ENCODE results near the gene ATG9A.
"Not testable (repeated sequence)": the region's sequence is repeated elsewhere in the genome, so short reads cannot be mapped to it uniquely, and the experiment has no call there.

ATG9A gene

GRCh38 chr2:219204425-219205164 lies 24.8 kb downstream of the ATG9A start:
- FAIRE-seq, result no peak

DNA sequence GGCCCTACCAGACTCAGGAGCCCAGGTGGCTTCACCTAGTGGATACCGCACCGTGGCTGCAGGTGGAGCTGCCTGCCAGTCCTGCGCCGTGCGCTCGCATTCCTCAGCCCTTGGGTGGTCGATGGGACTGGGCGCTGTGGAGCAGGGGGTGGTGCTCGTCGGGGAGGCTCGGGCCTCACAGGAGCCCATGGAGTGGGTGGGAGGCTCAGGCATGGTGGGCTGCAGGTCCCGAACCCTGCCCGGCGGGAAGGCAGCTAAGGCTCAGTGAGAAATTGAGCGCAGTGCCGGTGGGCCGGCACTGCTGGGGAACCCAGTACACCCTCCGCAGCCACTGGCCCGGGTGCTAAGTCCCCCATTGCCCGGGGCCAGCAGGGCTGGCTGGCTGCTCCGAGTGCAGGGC lies 28.1 kb downstream of the ATG9A start:
- FAIRE-seq, result not testable (repeated sequence)

GRCh38 chr2:219200502-219201326 lies 28.7 kb downstream of the ATG9A start:
- FAIRE-seq, result not testable (repeated sequence)

- no peak for FAIRE-seq
Observed at GRCh38 chr2:219199470-219200211, 29.8 kb downstream of the ATG9A start.

GRCh38 chr2:219198974-219199373 lies 30.5 kb downstream of the ATG9A start:
- FAIRE-seq, result no peak

DNA sequence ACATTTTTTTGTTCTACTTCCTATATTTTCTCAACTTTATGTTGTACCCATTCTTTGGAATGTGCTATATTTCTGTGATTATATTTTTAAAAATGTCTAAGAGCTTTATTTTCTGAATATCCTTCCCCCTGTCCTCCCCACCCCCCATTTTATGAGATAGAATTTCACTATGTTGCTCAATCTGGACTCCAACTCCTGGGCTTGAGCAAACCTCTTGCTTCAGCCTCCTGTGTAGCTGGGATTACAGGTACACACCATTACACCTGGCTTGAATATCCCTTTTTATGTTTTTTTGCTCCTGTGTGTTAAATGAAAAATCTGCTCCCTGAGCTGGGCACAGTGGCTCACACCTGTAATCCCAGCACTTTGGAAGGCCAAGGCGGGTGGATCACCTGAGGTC lies 32.0 kb downstream of the ATG9A start:
- FAIRE-seq, result no peak

DNA sequence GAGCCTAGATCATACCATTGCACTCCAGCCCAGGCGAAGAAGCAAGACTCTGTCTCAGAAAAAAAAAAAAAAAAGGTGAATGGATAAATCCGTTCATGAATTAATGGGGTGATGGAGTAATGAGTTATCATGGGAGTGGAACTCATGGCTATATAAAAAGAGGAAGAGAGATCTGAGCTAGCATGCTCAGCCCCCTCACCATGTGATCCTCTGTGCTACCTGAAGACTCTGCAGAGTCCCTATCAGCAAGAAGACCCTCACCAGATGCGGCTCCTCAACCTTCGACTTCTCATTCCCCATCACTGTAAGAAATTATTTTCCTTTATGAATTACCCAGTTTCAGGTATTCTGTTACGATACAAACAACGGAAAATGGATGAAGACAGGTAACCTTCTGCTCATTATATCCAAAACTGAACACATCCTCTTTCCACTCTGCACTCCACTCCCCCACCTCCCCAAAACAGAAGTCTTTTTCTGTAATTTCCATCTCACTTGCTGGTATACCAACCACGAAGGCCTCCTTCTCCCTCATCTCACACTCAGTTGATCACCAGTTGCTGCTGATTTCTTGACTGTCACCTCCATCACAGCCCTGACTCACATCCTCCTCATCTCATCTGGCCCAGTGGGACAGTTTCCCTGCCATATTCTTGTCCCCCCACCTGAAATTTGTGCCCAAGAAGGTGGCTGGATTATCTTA lies 42.5 kb downstream of the ATG9A start:
- no peak for FAIRE-seq

DNA sequence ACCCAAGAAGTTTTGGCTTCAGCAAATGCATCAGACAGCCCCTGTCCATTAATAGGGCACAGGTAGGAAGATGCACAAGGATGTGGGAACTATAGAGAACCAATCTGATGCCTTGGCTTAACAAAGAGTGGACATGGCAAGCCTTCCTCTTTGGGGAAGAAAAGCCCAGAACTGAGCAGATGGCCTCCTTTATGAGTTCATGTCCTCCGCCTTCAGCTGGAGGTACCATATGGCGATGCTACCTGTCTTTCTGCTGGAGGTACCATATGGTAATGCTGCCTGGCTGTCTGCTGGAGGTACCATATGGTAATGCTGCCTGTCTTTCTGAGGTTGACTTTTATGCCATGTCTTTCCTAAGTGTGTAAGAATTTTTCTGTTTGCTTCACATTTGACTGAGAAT lies 45.3 kb downstream of the ATG9A start:
- FAIRE-seq, result no peak

DNA sequence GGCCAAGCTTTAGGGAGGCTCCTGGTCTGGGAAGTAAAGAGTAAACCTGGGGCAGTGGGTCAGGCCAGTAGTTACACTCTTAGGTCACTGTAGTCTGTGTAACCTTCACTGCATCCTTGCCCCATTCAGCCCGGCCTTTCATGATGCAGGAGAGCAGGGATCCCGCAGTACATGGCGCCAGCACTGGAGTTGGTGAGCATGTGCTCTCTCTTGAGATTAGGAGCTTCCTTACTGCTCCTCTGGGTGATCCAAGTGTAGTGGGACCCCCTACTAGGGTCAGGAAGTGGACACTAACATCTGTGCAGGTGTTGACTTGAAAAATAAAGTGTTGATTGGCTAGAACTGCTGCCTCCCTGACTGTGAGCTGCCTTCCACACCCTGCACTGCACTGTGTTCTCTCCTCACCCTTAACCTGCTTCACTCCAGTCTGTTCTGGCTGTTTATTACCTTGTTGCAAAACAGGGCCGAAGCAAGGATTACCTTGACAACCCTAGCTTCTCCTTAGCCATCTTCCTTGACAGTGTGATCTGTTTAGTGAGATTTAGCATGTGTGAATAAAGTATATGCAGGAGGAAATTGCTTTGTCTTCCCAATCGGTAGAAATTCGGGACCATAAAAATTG lies 46.2 kb downstream of the ATG9A start:
- FAIRE-seq, result no peak

DNA sequence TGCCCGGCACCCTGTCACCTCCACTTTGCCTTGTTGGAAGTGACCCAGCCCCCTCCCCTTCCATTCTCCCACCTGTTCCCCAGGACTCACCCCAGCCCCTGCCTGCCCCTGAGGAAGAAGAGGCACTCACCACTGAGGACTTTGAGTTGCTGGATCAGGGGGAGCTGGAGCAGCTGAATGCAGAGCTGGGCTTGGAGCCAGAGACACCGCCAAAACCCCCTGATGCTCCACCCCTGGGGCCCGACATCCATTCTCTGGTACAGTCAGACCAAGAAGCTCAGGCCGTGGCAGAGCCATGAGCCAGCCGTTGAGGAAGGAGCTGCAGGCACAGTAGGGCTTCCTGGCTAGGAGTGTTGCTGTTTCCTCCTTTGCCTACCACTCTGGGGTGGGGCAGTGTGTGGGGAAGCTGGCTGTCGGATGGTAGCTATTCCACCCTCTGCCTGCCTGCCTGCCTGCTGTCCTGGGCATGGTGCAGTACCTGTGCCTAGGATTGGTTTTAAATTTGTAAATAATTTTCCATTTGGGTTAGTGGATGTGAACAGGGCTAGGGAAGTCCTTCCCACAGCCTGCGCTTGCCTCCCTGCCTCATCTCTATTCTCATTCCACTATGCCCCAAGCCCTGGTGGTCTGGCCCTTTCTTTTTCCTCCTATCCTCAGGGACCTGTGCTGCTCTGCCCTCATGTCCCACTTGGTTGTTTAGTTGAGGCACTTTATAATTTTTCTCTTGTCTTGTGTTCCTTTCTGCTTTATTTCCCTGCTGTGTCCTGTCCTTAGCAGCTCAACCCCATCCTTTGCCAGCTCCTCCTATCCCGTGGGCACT lies 46.9 kb downstream of the ATG9A start:
- no peak for FAIRE-seq

- FAIRE-seq, result no peak
Observed at GRCh38 chr2:219181531-219181930, 47.9 kb downstream of the ATG9A start.

GRCh38 chr2:219180961-219181360 lies 48.5 kb downstream of the ATG9A start:
- no peak for FAIRE-seq

- FAIRE-seq, result no peak
Observed at GRCh38 chr2:219179601-219180465, 49.6 kb downstream of the ATG9A start.

- no peak for FAIRE-seq
Observed at GRCh38 chr2:219178377-219179175, 50.9 kb downstream of the ATG9A start.

- peak; percentile 13 for FAIRE-seq
Observed at GRCh38 chr2:219177552-219178376, 51.7 kb downstream of the ATG9A start, which contains the start of gene RETREG2. Gene RETREG2 (plus strand): TSS chr2:219178275. CDS start chr2:219178353, 78 bp downstream.

DNA sequence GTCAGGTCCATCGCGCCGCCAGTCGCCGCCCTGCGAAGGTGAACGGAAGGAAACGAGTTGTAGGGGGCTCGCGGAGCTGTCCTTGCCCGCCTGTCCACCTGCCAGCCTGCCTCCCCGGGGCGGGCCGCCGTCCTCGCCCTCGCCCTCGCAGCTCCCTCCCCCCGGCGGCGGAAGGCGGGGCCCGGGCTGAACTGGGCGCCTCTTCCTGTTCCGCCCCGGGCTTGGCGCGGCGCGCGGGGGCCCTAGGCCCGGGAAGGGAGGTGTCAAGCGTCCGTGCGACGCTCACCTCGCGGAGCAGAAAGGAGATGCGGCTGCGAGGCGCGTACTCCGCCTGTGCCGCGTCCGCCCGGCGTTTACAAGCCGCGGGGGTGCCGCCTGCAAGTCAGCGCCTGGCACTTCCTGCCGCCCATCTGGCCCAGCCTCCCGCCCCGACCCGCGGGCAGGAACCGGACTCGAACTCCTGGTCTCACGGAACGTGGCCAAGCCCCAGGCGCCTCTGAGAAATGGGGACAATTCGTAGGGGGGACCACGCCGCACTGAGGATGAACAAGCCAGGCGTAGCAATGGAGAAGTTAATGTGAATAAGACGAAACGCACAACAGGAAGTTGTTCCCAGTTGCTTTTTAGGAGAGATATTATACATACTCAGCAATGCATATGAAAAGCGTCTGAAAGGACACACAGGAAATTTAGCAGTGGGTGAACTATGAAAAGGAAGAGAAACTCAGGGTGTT lies 52.5 kb downstream of the ATG9A start, which contains the start of gene CNPPD1:
Gene CNPPD1 (minus strand): TSS at position 108 of the 734 bp plus-strand sequence. CDS start 97 bp downstream, at position 11.
- no peak for FAIRE-seq
